MV-4-11 (cell line): ENCODE data around the gene TMEM205.
"Not testable (repeated sequence)": the region's sequence is repeated elsewhere in the genome, so short reads cannot be mapped to it uniquely, and the experiment has no call there.

Experiments used
- DNase-seq: peaks from one replicate; lab custom pipeline; 2025; lab: John Stamatoyannopoulos, UW

Gene TMEM205

GRCh38 chr19:11373166-11373884 lies 27.3 kb upstream of the TMEM205 start:
- peak; percentile 73 for DNase-seq

GRCh38 chr19:11370744-11371143 lies 24.7 kb upstream of the TMEM205 start:
- DNase-seq: no peak

GRCh38 chr19:11367528-11367927 lies 21.5 kb upstream of the TMEM205 start:
- peak; percentile 16 for DNase-seq

- no peak for DNase-seq
Measured at GRCh38 chr19:11365557-11366117, 19.6 kb upstream of the TMEM205 start.

- no peak for DNase-seq
Measured at GRCh38 chr19:11364935-11365334, 18.9 kb upstream of the TMEM205 start.

- no peak for DNase-seq
Measured at GRCh38 chr19:11364296-11364904, 18.3 kb upstream of the TMEM205 start.

- DNase-seq: no peak
Measured at GRCh38 chr19:11363881-11364280, 17.8 kb upstream of the TMEM205 start.

GRCh38 chr19:11361771-11362731 lies 16.0 kb upstream of the TMEM205 start:
- DNase-seq: no peak

- no peak for DNase-seq
Measured at GRCh38 chr19:11361037-11361770, 15.1 kb upstream of the TMEM205 start.

- DNase-seq: no peak
Measured at GRCh38 chr19:11359421-11359820, 13.4 kb upstream of the TMEM205 start.

GRCh38 chr19:11356676-11357550 lies 10.8 kb upstream of the TMEM205 start:
- no peak for DNase-seq

- no peak for DNase-seq
Measured at GRCh38 chr19:11356074-11356397, 10.0 kb upstream of the TMEM205 start.

- peak; percentile 93 for DNase-seq
Measured at GRCh38 chr19:11355160-11356073, 9.3 kb upstream of the TMEM205 start, which contains the start of gene PLPPR2. Gene PLPPR2, plus strand, starts transcription at chr19:11355432. Its CDS starts 2,242 bp downstream, at chr19:11357674.

- DNase-seq: not testable (repeated sequence)
Measured at GRCh38 chr19:11354102-11354501, 8.0 kb upstream of the TMEM205 start.

GRCh38 chr19:11349171-11349570 lies 3.1 kb upstream of the TMEM205 start:
- DNase-seq: no peak

- DNase-seq: no peak
Measured at GRCh38 chr19:11347546-11348039, 1.5 kb upstream of the TMEM205 start.

- DNase-seq: no peak
Measured at GRCh38 chr19:11345122-11345803, 805 bp downstream of the TMEM205 start.

- DNase-seq: no peak
Measured at GRCh38 chr19:11342429-11342828, 3.6 kb downstream of the TMEM205 start.

GRCh38 chr19:11340099-11340467 lies 6.0 kb downstream of the TMEM205 start:
- DNase-seq: not testable (repeated sequence)
